Measurements from ENCODE around the gene TRAPPC6A.
A peak's percentile ranks its signal among the peaks of the same experiment; 100 is the strongest.

Gene TRAPPC6A

GRCh38 chr19:45161738-45162607, 16.1 kb downstream of the TRAPPC6A start:
- peak; percentile 37 for DNase-seq

GRCh38 chr19:45160870-45161737, 16.9 kb downstream of the TRAPPC6A start, which contains the start of gene NKPD1:
NKPD1 (minus strand) TSS chr19:45160982; CDS start chr19:45160150, 832 bp downstream.
- no peak for DNase-seq

GRCh38 chr19:45159971-45160324, 18.1 kb downstream of the TRAPPC6A start:
- no peak for DNase-seq

- no peak for DNase-seq
Observed at GRCh38 chr19:45159210-45159970, 18.6 kb downstream of the TRAPPC6A start.

- DNase-seq, result no peak
Observed at GRCh38 chr19:45158503-45159209, 19.4 kb downstream of the TRAPPC6A start.

GRCh38 chr19:45156751-45157150, 21.3 kb downstream of the TRAPPC6A start:
- no peak for DNase-seq

GRCh38 chr19:45156011-45156630, 21.9 kb downstream of the TRAPPC6A start:
- no peak for DNase-seq

- DNase-seq, result no peak
Observed at GRCh38 chr19:45154064-45154827, 23.8 kb downstream of the TRAPPC6A start.

GRCh38 chr19:45153339-45154063, 24.5 kb downstream of the TRAPPC6A start:
- DNase-seq, result peak; percentile 85

- DNase-seq, result peak; percentile 33
Observed at GRCh38 chr19:45152504-45153338, 25.3 kb downstream of the TRAPPC6A start.

GRCh38 chr19:45151821-45152503, 26.1 kb downstream of the TRAPPC6A start:
- DNase-seq, result no peak

- no peak for DNase-seq
Observed at GRCh38 chr19:45151320-45151719, 26.7 kb downstream of the TRAPPC6A start.

GRCh38 chr19:45150751-45151281, 27.2 kb downstream of the TRAPPC6A start:
- no peak for DNase-seq

- DNase-seq, result no peak
Observed at GRCh38 chr19:45150180-45150579, 27.9 kb downstream of the TRAPPC6A start.

GRCh38 chr19:45149129-45149528, 28.9 kb downstream of the TRAPPC6A start:
- DNase-seq, result no peak

GRCh38 chr19:45147835-45148676, 30.0 kb downstream of the TRAPPC6A start:
- no peak for DNase-seq

- no peak for DNase-seq
Observed at GRCh38 chr19:45146741-45147205, 31.3 kb downstream of the TRAPPC6A start.
